ENCODE results near the gene LRRC75B. TPM values are rescaled to one million over a fixed set of nuclear protein-coding genes. Genes with fewer than 3 reads are reported as not detected.

The LRRC75B gene
- total and polyA plus RNA-seq, 2 of the 8 experiments (the other 6 are each of a cell fraction or from before 2014, with no cell fraction given) = 12.2 to 26.6 TPM

GRCh38 chr22:24576778-24577177, 16.1 kb downstream of the LRRC75B start:
- no peak overlapping the region for H2AFZ ChIP-seq (ENCODE audit: low read length)
- H3K27me3 ChIP-seq (replicated peaks in 1 of 4; ENCODE audit: control insufficient read depth in 3 of 4, extremely low read depth in 1 of 4, insufficient read depth in 3 of 4, low read length in 3 of 4) = no peaks in the 10 kb centered on the region
- H4K8ac ChIP-seq (ENCODE audit: extremely low read depth, insufficient read depth, low read length) = no peak overlapping the region
- TF ChIP-seq BRCA1 (IDR thresholded peaks at IDR 0.05; ENCODE audit: low read depth, low read length) = no peak
- TF ChIP-seq RNF2 (IDR thresholded peaks at IDR 0.05; ENCODE audit: borderline replicate concordance, low read depth, low read length, missing control alignments, poor library complexity, severe bottlenecking) = no peak
- no peak for TF ChIP-seq SAP30 (IDR thresholded peaks at IDR 0.05; ENCODE audit: insufficient read depth, insufficient replicate concordance, low read length)
- no peak for TF ChIP-seq JUND (IDR thresholded peaks at IDR 0.05; ENCODE audit: low read length)
- TF ChIP-seq NANOG (IDR thresholded peaks at IDR 0.05; ENCODE audit: insufficient read depth, low read depth, low read length, poor library complexity, severe bottlenecking) = no peak
- H3K36me3 ChIP-seq (ENCODE audit: control insufficient read depth in 2 of 4, insufficient read depth in 4 of 4, low read length in 3 of 4) = peaks cover 15 to 30% (median 24%) of the 10 kb centered on the region in 4 experiments
- no peak overlapping the region for H3K23ac ChIP-seq (ENCODE audit: insufficient read length)
- no peak overlapping the region for H3K27ac ChIP-seq (ENCODE audit: low read depth, low read length)
- ChIA-PET POLR2A (ENCODE audit: partially characterized antibody) (interaction anchor here (1.1 to 4.4 kb wide), 7 partner anchors 9 to 20 kb away, joined by 3 to 26 read pairs (median 4); partner anchors contain the start of gene LRRC75B), CTCF (ENCODE audit: partially characterized antibody) (interaction anchor here (1.3 to 1.5 kb wide), 2 partner anchors 7 to 226 kb away, joined by 3 to 4 read pairs; no protein-coding TSS in a partner anchor)
- no peak overlapping the region for H2BK5ac ChIP-seq (ENCODE audit: low read depth, low read length)
- WGBS, 2 experiments (ENCODE audit: extremely low coverage in 1 of 2, insufficient coverage in 1 of 2, insufficient read length in 1 of 2, insufficient replicate concordance in 2 of 2, low coverage in 1 of 2, low lambda C conversion rate in 2 of 2, missing lambda C conversion rate in 1 of 2) = 77% methylated on average over 1 of the region's 1 CpG; no CpG with 5 or more reads in 1 of the 2 experiments
- H3K4me3 ChIP-seq (ENCODE audit: extremely low read depth in 1 of 4, insufficient read depth in 2 of 4, low read depth in 3 of 4, low read length in 4 of 4) = no peak overlapping the region
- no peaks in the 10 kb centered on the region for H3K79me2 ChIP-seq (ENCODE audit: control insufficient read depth in 1 of 2, insufficient read depth in 2 of 2, low read length in 2 of 2)
- H2BK20ac ChIP-seq (ENCODE audit: low read length) = no peak overlapping the region
- H2AK5ac ChIP-seq (ENCODE audit: low read depth, low read length) = no peak overlapping the region
- no peak overlapping the region for H4K5ac ChIP-seq (ENCODE audit: insufficient read length, low read depth, low read length)
- DNase-seq (ENCODE audit: low read depth in 1 of 2, low spot score in 2 of 2) = no peak
- no peak overlapping the region for H2BK12ac ChIP-seq (ENCODE audit: low read depth, low read length)
- H3K14ac ChIP-seq (ENCODE audit: insufficient read length) = no peak overlapping the region
- H4K20me1 ChIP-seq (replicated peaks in 1 of 2; ENCODE audit: control insufficient read depth in 1 of 2, insufficient read depth in 2 of 2, low read length in 2 of 2) = peaks cover 2 to 4% of the 10 kb centered on the region in 2 experiments
- H2BK120ac ChIP-seq (replicated peaks; ENCODE audit: low read depth, low read length) = no peak overlapping the region
- H3K56ac ChIP-seq (replicated peaks; ENCODE audit: insufficient read length, low read depth, low read length) = no peak overlapping the region
- H3K9ac ChIP-seq (replicated peaks in 1 of 4; ENCODE audit: extremely low read depth in 1 of 4, low read depth in 3 of 4, low read length in 3 of 4) = no peak overlapping the region
- FAIRE-seq = no peak
- no peak overlapping the region for H3K4ac ChIP-seq (replicated peaks; ENCODE audit: insufficient read length, low read depth, low read length)
- no peak overlapping the region for H3K4me2 ChIP-seq (ENCODE audit: insufficient read depth in 1 of 2, low read depth in 2 of 2, low read length in 2 of 2)
- no peaks in the 10 kb centered on the region for H3K9me3 ChIP-seq (ENCODE audit: insufficient read depth in 2 of 2, low read depth in 1 of 2, low read length in 1 of 2)
- no peak overlapping the region for H2BK15ac ChIP-seq (ENCODE audit: low read length)
- H3K79me1 ChIP-seq (ENCODE audit: low read depth, low read length) = 0 out of 2 replicates have a peak, but pooled peaks cover 2% of the 10 kb centered on the region
- H4K91ac ChIP-seq (replicated peaks; ENCODE audit: insufficient read length, low read length) = no peak overlapping the region
- H3K18ac ChIP-seq (ENCODE audit: extremely low read depth, low read length) = no peak overlapping the region
- no peaks in the 10 kb centered on the region for H3K23me2 ChIP-seq (ENCODE audit: low read depth, low read length)
- no peaks in the 10 kb centered on the region; a peak in 1 of 7 replicates for H3K4me1 ChIP-seq (replicated peaks in 1 of 4; ENCODE audit: control insufficient read depth in 3 of 4, insufficient read depth in 4 of 4, low read length in 3 of 4)
